HCT116 (cell line): ENCODE data around the gene CDKAL1. TPM values are rescaled to one million over a fixed set of nuclear protein-coding genes. Genes with fewer than 3 reads are reported as not detected.

Experiments
- ATAC-seq: fragments of 200-7000 bp; cut with Tn5 transposase; 2 replicates; pipeline ENCODE4 v1.9.1; 2020; ENCODE audit warnings: mild to moderate bottlenecking, moderate library complexity
- BruUV-seq: library from RNA; stranded (reverse); fragments of 400-500 nt; replicated peaks from 2 replicates; lab custom pipeline; 2021; lab: Mats Ljungman, UMichigan
- CTCF ChIA-PET: fragments of 300-600 bp; sonication (Branson Sonifier 250); formaldehyde crosslinking; loops from one replicate; lab custom pipeline; 2021; ENCODE audit warnings: antibody characterized with exemption; lab: Charles Lee
- POLR2A ChIA-PET: fragments of 300-600, 350-600 bp; sonication (Branson Sonifier 250); formaldehyde crosslinking; loops from one replicate; lab custom pipeline; 2021; ENCODE audit warnings: antibody characterized with exemption; lab: Charles Lee
- RAD21 ChIA-PET, 2 experiments: fragments of 300-600 bp; sonication (Branson Sonifier 250); formaldehyde crosslinking; loops; one replicate each; lab custom pipeline; 2023; ENCODE audit warnings: low total read pairs in 2 of 2; ENCODE audit not compliant: uncharacterized antibody in 2 of 2, unreplicated experiment in 2 of 2, low non-redundant PET in 1 of 2; lab: Charles Lee
- DNase-seq: peaks from one replicate; pipeline ENCODE4 v3.0.0-alpha.2; 2010; ENCODE audit warnings: low read depth, low spot score
- H2AFZ ChIP-seq: fragments of 200-600 bp; shearing (Covaris generic), sonication (generic); 2 replicates; pipeline ENCODE4 v1.6.1; 2017; ENCODE audit warnings: low read depth, mixed run types, mixed read lengths, antibody characterized with exemption, low read length; ENCODE audit not compliant: poor library complexity, severe bottlenecking
- H3K27ac ChIP-seq: 2 replicates; pipeline ENCODE4 v1.5.1; 2012; ENCODE audit warnings: low read depth, low read length
- H3K27me3 ChIP-seq: fragments of 200-600 bp; sonication (generic); 2 replicates; pipeline ENCODE4 v1.6.1; 2016; ENCODE audit warnings: mixed run types, low read length, mixed read lengths; ENCODE audit not compliant: insufficient read depth
- H3K36me3 ChIP-seq, 2 experiments: fragments of 200-500 bp in 1 of 2; fragments of 200-600 bp in 1 of 2; sonication (Bioruptor generic) in 1 of 2; sonication (generic) in 1 of 2; 2 replicates each; pipeline versions ENCODE4 v1.5.1 to v1.6.1; 2014 to 2016; ENCODE audit warnings: low read length in 2 of 2, inconsistent platforms in 1 of 2, mixed read lengths in 1 of 2, mixed run types in 1 of 2; ENCODE audit not compliant: insufficient read depth in 2 of 2, control insufficient read depth in 1 of 2
- H3K4me1 ChIP-seq, 2 experiments: fragments of 200-600 bp in 1 of 2; sonication (generic) in 1 of 2; 2 replicates each; pipeline versions ENCODE4 v1.5.1 to v1.6.1; 2012 to 2017; ENCODE audit warnings: low read length in 2 of 2, inconsistent platforms in 1 of 2, mild to moderate bottlenecking in 1 of 2, mixed read lengths in 1 of 2, mixed run types in 1 of 2, moderate library complexity in 1 of 2; ENCODE audit not compliant: insufficient read depth in 2 of 2, control insufficient read depth in 1 of 2
- H3K4me2 ChIP-seq: fragments of 200-600 bp; sonication (generic); 2 replicates; pipeline ENCODE4 v1.6.1; 2017; ENCODE audit warnings: mixed run types, low read length, mixed read lengths
- H3K4me3 ChIP-seq, 2 experiments: fragments of 200-600 bp in 1 of 2; sonication (generic) in 1 of 2; replicated peaks in 1 of 2; 2 replicates each; pipeline ENCODE4 v1.5.1; 2011 to 2016; ENCODE audit warnings: low read length in 2 of 2, control low read depth in 1 of 2, low read depth in 1 of 2, mild to moderate bottlenecking in 1 of 2, mixed read lengths in 1 of 2, mixed run types in 1 of 2
- H3K79me2 ChIP-seq: fragments of 200-600 bp; sonication (generic); 2 replicates; pipeline ENCODE4 v1.6.1; 2017; ENCODE audit warnings: mild to moderate bottlenecking, mixed run types, low read length, moderate library complexity, mixed read lengths; ENCODE audit not compliant: insufficient read depth
- H3K9ac ChIP-seq: fragments of 200-600 bp; sonication (generic); 2 replicates; pipeline ENCODE4 v1.6.1; 2016; ENCODE audit warnings: low read length, mixed read lengths
- H3K9me2 ChIP-seq: fragments of 200-600 bp; sonication (generic), shearing (Covaris generic); 2 replicates; pipeline ENCODE4 v1.6.1; 2017; ENCODE audit warnings: mixed run types, mild to moderate bottlenecking, moderate library complexity; ENCODE audit not compliant: insufficient read depth
- H3K9me3 ChIP-seq, 2 experiments: fragments of 200-500 bp in 1 of 2; fragments of 200-600 bp in 1 of 2; sonication (Bioruptor generic) in 1 of 2; sonication (generic) in 1 of 2; 2 replicates each; pipeline ENCODE4 v1.6.1; 2014 to 2017; ENCODE audit warnings: low read length in 2 of 2, mixed read lengths in 2 of 2, inconsistent platforms in 1 of 2, low read depth in 1 of 2, mild to moderate bottlenecking in 1 of 2, mixed run types in 1 of 2, moderate library complexity in 1 of 2; ENCODE audit not compliant: control insufficient read depth in 1 of 2, insufficient read depth in 1 of 2
- H4K20me1 ChIP-seq: fragments of 200-600 bp; sonication (generic), shearing (Covaris generic); 2 replicates; pipeline ENCODE4 v1.6.1; 2017; ENCODE audit warnings: mixed run types, mild to moderate bottlenecking, moderate library complexity; ENCODE audit not compliant: insufficient read depth
- CBX3 ChIP-seq: IDR thresholded peaks from 2 replicates; pipeline ENCODE4 v1.6.1; 2012; ENCODE audit warnings: low read depth
- CEBPB ChIP-seq: IDR thresholded peaks from 2 replicates; pipeline ENCODE4 v1.6.1; 2012; ENCODE audit warnings: low read depth
- ELF1 ChIP-seq: IDR thresholded peaks from 2 replicates; pipeline ENCODE4 v1.6.1; 2012; ENCODE audit warnings: low read depth, borderline replicate concordance
- EZH2phosphoT487 ChIP-seq: fragments of 200-600 bp; IDR thresholded peaks from 2 replicates; pipeline ENCODE4 v1.6.1; 2018; ENCODE audit warnings: antibody characterized with exemption, borderline replicate concordance
- POLR2AphosphoS5 ChIP-seq: IDR thresholded peaks from 2 replicates; pipeline ENCODE4 v1.6.1; 2011; ENCODE audit warnings: mild to moderate bottlenecking, low read depth, low read length, moderate library complexity
- RAD21 ChIP-seq: IDR thresholded peaks from 2 replicates; pipeline ENCODE4 v1.6.1; 2012; ENCODE audit warnings: low read depth, mild to moderate bottlenecking
- SIN3A ChIP-seq: IDR thresholded peaks from 2 replicates; pipeline ENCODE4 v1.6.1; 2012; ENCODE audit warnings: low read depth
- SP1 ChIP-seq: IDR thresholded peaks from 2 replicates; pipeline ENCODE4 v1.6.1; 2012; ENCODE audit warnings: low read depth
- TCF7L2 ChIP-seq: IDR thresholded peaks from 2 replicates; pipeline ENCODE4 v1.7.0; 2011; ENCODE audit warnings: borderline replicate concordance, inconsistent platforms; ENCODE audit not compliant: insufficient read depth, insufficient read length; ENCODE audit errors: extremely low read depth
- intact Hi-C: fragments of 100-400 bp; cut with micrococcal nuclease; formaldehyde crosslinking; loops from 2 replicates; pipeline ENCODE4 v1.10.0; 2022
- total RNA-seq: library from RNA; stranded (reverse); gene quantifications from one replicate; pipeline ENCODE4 v1.2.1, GENCODE V29; 2021; ENCODE audit not compliant: unreplicated experiment
- TF ChIP-seq, protein P1 (sequence below): IDR thresholded peaks from 2 replicates; pipeline ENCODE4 v1.6.1; 2011; ENCODE audit warnings: mild to moderate bottlenecking, low read length, moderate library complexity; ENCODE audit not compliant: insufficient replicate concordance; ENCODE audit errors: extremely low read depth

The CDKAL1 gene
- total RNA-seq, 1 experiment from 2014 or later = 14.9 TPM

DNA sequence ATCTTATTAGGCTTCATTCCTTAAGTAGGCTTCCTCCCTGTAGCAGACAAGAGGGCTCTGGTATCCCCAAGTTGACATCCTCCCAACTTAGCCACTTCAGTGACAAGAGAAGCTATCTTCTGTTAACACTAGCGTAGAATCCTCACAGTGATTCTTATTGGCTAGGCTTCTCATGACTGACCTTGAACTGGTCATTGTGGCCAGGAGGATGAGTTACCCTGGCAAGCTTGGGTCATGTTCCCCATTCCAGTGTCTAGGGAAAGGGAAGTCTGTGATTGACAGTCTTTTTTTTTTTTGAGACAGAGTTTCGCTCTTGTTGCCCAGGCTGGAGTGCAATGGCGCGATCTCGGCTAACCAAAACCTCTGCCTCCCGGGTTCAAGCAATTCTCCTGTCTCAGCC lies 7.1 kb downstream of the CDKAL1 start:
- no peak for ATAC-seq
- no peak for DNase-seq
- Histone ChIP-seq H3K27ac (no peak overlapping the region), H3K9ac (no peak overlapping the region), H3K36me3 (peaks cover 0 to 9% of the 10 kb centered on the region in 2 experiments; a peak in 1 of 4 replicates), H2AFZ (no peak overlapping the region), H3K9me3 (no peaks in the 10 kb centered on the region), H3K79me2 (peaks cover 65% of the 10 kb centered on the region), H3K4me2 (no peak overlapping the region), H3K4me1 (peaks cover 9 to 14% of the 10 kb centered on the region in 2 experiments; a peak in 2 of 4 replicates), H3K9me2 (no peaks in the 10 kb centered on the region), H4K20me1 (no peaks in the 10 kb centered on the region), H3K27me3 (no peaks in the 10 kb centered on the region), H3K4me3 (no peak overlapping the region)
- CTCF ChIA-PET = interaction anchor here (0.8 to 1.0 kb wide), 2 partner anchors 9 kb away, joined by 3 read pairs; no protein-coding TSS in a partner anchor
- RAD21 ChIA-PET = no interaction called here
- no TSS peak for BruUV-seq
- TF ChIP-seq RAD21 (no peak), SIN3A (no peak), ELF1 (no peak), POLR2AphosphoS5 (no peak), CEBPB (no peak), SP1 (no peak), EZH2phosphoT487 (no peak), CBX3 (no peak), TCF7L2 (no peak)
- TF ChIP-seq, protein P1, sequence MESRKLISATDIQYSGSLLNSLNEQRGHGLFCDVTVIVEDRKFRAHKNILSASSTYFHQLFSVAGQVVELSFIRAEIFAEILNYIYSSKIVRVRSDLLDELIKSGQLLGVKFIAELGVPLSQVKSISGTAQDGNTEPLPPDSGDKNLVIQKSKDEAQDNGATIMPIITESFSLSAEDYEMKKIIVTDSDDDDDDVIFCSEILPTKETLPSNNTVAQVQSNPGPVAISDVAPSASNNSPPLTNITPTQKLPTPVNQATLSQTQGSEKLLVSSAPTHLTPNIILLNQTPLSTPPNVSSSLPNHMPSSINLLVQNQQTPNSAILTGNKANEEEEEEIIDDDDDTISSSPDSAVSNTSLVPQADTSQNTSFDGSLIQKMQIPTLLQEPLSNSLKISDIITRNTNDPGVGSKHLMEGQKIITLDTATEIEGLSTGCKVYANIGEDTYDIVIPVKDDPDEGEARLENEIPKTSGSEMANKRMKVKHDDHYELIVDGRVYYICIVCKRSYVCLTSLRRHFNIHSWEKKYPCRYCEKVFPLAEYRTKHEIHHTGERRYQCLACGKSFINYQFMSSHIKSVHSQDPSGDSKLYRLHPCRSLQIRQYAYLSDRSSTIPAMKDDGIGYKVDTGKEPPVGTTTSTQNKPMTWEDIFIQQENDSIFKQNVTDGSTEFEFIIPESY = no peak
- intact Hi-C loops = no loop called here
- POLR2A ChIA-PET = no interaction called here
